HG03565 (cell line): ENCODE results near the gene RAB20.
"Not testable (repeated sequence)": the region's sequence is repeated elsewhere in the genome, so short reads cannot be mapped to it uniquely, and the experiment has no call there.

Experiments
- ATAC-seq: cut with Tn5 transposase; IDR thresholded peaks from one replicate; pipeline ENCODE4 v1.9.1; 2021; ENCODE audit warnings: mild to moderate bottlenecking, moderate library complexity; ENCODE audit not compliant: unreplicated experiment

The RAB20 gene

DNA sequence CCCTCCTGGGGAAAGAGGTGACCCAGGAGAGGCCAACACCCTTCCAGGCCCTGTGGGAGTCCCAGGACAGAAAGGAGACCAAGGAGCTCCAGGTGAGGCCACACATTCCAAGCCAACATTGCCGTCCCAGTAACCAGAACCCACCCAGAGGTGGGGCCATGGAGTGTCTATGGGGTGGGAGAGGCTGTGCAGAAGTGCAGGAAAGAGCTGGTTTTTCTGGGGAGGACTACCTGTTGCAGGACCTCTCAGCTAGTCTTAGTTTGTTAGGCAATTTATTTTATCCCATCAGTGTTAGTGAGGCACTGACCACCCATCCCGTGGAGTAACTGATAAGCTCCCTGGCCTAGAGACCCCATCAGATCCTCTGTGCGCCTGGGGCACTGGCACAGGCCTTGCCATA, 66.1 kb downstream of the RAB20 start:
- no peak for ATAC-seq

DNA sequence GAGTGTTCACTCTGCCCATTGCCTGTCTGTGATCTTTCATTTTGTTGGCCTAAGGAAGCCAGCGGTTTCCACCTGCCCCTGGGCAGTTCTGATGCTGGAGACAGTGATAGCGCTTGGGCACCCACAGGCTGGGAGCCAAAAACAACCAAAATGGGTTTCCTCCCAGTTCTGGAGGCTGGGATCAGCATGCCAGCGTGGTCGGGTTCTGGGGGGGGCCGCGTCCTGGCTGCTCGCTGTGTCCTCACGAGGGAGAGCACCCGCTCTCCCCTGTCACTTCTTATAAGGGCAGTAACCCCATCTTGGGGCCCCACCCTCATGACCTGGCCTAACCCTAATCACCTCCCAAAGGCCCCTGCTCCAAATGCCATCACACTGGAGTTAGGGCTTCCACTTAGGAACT, 67.9 kb downstream of the RAB20 start:
- ATAC-seq, result no peak

DNA sequence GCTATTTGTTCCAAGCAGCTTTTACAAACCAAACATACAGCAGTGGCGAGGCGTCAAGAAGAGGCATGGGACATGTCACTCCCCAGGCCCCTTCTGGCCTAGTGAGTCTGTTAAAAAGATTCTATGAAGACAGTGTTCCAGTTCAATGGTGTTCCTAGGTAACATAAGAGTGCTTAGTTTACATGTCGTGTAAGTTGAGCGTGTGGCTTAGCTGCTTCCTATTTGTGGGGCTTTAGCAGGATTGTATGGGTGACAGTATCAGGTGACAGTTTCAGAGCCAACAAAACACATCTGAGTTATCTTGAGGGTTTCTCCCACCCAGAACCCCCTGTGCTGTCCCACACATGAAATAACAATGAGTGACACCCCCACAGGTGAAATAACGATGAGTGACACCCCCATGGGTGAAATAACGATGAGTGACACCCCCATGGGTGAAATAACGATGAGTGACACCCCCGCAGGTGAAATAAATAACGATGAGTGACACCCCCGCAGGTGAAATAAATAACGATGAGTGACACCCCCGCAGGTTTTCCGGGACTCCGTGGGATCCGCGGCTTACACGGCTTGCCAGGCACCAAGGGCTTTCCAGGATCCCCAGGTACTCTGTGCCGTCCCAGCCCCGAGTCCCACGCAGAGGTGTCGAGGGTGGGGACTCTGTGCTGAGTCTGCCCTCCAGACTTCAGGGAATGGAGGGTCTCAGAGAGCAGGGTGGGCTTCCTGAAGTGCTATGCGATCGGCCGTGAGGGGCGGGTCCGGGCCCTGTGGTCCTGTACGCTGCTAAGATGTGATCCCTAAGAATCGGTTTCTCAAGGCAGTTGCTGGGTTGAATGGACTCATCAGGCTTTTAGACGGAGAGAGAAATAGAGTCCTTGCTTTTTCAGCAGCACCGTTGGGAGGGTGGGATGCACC, 68.6 kb downstream of the RAB20 start:
- no peak for ATAC-seq

DNA sequence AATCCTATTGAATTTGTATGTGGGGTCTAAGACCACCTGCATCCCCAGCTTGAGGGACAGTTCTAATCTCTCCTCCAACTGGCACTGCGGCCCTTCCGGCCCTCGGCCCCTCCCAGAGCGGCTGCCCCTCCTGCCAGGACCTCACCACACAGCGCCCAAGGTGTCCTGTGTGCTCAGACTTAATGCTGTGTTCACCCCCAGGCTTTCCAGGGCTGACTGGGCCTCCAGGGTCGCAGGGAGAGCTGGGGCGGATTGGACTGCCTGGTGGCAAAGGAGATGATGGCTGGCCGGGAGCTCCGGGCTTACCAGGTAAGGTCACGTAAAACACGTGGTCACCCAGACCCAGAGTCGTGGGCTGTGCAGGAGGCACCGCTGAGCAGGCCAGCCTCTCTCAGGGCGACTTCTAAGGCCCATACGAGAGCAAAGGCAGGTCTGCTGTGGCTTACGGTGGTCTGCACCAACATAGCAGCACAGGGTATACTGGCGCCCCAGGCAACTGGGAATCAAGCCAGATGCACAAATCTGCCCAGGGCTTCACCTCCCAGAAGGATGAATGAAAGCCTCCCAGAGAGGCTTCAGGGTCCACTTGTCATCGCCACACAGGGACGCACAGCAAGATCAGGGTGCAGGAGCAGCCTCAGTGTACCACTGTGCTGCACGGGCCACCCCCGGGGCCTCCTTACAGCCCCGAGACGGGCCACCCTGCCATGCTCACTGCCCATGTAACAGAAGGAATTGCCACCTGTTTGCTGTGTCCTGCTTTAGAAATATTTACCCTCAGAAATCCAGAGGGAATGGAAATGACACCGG, 69.4 kb downstream of the RAB20 start:
- no peak for ATAC-seq

DNA sequence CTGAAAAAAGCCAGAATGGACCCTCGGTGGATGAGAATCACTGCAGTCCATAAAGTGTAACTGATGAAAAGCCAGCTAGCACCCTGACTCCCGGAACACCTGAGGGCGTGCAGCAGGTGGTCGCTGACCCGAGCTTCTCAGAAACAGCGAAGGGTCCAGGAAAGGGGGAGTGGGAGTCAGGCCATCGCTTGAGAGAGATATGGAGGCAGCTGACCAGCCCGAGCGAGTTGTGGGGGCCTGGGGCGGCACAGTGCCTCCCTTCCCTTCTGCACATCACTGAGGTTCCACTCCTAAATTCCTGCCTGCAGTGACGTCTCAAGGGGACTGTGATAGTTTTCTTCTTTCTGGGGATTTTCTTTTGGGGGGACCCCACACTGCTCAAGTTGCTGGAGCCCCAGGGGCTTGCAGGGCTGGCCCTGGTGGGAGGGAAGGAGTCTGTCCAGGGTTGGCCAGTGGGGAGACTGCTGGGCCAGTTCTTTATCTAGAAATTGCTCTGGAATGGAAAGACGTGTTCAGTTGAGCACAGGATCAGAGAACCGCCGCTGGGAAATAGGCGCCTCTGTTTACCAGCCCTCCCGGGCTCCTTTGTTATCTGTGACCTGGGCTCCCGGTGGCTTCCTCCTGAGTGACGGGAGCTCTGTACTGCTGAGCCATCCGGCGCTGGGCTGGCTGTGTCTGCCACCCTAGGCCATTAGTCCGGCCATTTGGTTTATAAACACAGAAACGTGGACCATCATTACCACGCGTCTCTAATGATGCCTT, 71.3 kb downstream of the RAB20 start:
- no peak for ATAC-seq

DNA sequence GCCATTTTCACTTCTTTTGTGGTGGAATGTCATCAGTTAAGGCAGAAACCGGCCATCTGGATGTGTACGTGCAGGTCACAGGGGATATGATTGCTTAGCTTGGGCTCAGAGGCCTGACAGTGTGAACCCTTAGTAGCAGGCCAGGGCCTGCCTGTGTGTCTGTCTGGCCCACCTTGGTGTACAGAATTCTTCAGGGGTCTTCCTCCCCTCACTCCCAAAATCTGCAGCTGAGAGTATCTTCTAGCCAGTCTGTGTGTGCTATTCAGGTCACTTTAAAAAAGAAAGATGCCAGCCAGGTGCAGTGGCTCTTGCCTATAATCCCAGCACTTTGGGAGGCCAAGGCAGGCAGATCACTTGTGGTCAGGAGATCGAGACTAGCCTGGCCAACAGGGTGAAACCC, 74.6 kb downstream of the RAB20 start:
- ATAC-seq, result not testable (repeated sequence)

DNA sequence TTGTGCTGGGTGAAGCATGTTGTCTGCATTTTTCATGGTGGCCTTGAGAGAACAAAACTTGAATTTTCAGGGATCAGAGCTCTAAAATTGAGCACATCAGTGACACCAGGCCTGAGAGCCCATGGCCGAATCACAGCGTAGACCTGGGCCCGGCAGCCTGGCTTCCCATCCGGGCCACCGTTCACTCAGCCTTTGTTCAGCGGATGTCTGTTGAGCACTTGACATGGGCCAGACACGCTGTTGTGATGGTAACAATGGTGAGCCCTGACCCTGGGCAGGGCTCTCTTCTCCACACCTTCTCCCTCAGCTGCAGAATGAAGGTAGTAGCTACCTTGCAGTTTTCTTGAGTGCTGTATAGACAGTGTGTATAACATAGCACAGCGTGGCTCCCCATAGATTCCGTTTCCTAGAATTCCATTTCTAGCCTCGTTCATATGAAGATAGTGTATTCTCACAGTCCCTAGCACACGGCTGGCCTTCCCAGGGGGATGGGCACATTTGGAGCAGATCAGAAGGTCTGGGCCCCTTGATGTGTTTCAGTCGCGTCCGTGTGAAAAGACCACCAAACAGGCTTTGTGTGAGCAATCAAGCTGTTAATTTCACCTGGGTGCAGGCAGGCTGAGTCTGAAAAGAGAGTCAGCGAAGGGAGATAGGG, 75.3 kb downstream of the RAB20 start:
- no peak for ATAC-seq

DNA sequence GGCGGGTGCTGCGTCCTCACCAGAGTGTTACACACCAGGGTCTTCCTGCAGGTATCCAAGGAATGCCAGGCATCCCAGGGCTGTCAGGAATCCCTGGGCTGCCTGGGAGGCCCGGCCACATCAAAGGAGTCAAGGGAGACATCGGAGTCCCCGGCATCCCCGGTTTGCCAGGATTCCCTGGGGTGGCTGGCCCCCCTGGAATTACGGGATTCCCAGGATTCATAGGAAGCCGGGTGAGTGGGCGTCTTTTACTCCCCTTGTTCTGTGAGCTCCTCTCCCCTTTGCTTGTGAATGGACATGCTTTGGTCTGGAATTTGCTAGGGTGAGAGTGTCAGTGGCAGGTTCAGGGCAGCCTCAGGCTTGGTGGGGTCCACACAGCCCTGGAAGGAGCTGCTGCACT, 75.9 kb downstream of the RAB20 start:
- no peak for ATAC-seq

DNA sequence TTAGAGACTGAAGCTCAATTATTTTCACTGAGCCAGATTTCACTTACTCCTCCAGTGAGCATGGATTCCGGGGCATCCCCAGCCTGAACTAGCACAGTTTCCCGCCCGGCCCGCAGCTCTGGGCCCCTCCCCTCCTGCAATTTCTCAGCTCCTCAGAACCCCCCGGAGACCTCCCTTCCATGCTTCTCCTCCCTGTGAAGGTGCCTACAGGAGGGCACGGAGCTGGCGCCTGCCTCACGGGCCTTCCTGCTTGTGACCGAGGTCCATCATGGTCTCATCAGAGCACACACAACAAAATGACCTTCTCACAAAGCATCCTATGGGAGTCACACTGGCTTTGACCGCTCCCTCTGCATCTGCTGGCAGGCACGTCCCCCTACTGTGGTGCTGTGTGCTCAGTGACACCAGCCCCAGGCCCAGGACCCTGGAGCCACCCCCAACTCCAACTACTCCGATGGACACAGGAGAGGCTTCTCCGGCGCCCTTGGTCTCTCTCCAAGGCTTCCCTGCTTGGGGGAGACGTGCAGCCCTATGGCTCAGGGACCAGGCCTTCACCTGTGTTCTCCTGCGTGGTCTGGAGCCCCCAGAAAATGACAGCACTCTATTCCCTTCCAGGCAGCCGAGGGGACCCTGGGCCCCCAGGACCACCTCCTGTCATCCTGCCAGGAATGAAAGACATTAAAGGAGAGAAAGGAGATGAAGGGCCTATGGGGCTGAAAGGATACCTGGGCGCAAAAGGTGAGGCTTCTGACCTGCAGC, 77.1 kb downstream of the RAB20 start:
- no peak for ATAC-seq

DNA sequence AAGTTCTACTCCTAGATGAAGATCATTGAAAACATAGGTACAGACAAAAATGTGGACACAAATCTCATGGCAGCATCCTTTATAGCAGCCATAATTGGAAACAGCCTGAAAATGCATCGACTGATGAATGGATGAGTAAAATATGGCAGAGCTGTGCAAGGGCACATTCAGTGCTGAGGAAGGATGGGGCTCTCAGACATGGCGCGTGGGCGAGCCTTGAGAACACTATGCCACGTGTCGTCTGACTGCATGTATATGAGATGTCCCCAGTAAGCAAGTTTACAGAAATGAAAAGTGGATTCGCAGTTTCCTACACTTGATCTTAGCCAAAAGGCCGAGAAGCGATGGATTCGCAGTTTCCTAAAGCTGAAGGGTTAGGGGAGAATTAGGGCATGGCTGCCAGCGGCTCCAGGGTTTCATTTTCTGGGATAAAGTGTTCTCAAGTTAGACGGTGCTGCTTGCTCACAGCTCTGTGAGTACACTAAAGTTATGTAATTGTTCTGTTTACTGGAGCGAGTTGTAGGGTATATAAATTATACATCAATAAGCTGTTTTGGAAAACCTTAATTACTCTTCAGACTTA, 78.0 kb downstream of the RAB20 start:
- no peak for ATAC-seq

DNA sequence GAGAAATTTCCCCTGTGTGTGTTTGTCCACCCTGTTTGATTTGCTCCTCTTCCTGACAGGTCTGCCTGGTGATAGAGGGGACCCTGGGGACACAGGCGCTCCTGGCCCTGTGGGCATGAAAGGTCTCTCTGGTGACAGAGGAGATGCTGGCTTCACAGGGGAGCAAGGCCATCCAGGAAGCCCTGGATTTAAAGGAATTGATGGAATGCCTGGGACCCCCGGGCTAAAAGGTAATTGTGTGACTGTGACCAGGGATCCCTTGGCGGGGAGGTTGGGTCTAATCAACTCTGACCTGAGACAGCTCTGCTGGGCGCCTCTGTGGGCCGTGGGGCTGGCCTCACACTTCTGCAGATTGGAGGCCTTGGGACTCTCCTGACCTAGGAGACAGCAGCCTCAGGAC, 81.4 kb downstream of the RAB20 start:
- ATAC-seq, result no peak

DNA sequence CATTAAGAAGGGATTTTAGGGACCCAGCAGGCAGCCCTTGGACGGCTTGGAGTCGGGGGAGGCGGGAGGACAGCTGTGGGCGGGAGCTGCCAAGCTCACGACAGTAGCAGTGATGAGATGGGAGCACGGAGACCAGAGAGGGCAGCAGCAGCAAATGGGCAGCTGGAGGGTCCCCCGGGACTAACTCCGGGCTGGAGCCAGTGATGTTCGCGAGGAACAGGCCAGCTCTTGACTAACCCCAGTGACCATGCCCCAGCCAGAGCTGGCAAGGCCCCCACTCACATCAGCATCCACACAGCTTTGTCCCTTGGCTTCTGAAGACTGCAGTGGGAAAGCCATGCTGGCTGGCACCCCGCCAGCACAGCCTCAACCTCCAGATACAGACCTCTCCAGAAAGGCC, 81.9 kb downstream of the RAB20 start:
- ATAC-seq, result no peak

DNA sequence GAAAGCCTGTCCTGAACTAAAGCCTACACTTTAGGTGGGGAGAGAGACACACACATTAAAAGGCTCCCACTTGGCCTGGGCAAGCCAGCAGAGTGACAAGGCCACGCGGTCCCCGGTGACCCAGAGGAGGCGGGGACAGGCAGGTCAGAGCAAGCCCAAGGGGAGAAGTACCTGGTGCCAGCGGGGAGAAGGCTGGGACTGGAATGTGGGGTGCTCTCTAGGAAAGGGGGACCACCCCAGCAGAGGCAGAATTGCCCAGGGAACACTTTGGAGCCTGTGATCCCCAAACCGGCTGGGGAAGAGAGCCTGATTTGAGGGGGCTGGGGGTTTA, 82.3 kb downstream of the RAB20 start:
- no peak for ATAC-seq

DNA sequence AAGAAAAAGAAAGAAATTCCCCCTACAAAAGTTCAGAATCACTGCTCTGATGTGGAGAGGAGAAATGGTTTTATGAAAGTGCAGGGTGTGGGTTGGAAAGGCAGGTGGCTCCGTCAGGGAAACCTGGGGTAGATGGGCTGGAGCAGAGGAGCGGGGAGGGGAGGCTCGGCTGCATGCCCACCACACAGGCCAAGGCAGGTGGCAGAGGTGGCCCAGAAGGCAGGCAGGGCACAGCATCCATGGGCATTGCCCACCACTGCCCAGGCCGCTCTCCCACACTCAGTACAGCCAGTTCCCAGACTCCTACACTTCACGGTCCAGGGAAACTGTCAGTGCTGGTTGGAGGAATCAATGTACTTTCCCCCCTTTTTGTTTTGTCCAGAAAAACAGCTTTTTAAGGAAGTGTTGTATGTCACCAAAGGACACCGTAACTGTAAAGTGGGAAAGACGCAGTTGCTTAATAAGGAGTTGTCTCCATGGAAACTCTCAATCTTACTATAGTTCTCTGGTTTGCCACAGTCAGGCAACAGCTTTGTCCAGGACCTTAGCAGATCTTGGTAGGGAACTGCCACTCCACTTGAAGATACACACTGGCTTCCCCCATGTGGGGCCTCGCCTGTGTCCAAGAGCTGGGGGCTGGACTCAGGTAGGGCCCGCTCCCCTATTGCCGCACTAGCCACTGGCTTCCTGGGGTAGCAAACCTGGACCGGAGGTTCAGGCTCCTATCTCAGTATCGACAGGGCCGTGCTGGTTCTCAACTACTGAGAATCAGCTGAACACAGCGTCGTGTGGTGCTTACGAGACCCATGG, 82.9 kb downstream of the RAB20 start:
- no peak for ATAC-seq

DNA sequence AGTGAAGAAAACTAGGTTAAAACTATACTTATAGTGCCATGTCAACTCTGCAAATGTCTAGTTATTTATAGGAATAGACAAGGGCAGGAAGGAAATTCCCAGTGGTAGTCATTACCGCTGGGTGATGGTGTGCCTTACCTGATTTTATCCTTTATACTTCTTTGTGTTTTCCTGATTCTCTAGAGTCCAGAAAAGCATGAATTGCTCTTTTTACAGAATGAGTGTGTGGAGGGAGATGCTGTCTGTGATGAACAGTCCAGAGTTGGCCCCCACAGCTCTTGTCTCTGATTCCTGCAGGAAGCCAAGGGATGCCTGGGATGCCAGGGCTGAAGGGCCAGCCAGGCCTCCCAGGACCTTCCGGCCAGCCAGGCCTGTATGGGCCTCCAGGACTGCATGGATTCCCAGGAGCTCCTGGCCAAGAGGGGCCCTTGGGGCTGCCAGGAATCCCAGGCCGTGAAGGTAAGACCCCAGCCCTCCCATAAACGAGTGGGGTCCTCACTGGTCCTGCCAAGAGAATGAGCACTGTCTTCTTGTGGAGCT, 83.7 kb downstream of the RAB20 start:
- ATAC-seq, result no peak

DNA sequence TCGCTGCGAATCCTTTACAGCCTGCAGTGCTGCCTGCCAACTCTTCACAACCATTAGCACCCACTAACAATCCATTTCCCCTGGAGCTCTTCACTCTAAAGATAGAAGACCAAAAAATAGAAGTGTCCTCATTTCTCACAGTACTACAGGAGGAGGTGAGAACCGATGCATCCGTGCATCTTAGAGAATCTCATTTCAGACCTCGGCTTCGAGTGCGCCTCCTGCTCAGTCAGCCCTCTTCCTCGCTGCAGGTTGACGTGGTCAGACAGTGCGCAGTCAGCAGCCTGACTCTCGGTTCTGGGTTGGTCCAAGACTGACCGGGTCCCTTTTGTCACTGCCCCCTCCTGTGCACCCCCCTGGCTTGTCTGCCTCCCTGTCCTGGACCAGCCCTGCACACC, 85.3 kb downstream of the RAB20 start:
- no peak for ATAC-seq

DNA sequence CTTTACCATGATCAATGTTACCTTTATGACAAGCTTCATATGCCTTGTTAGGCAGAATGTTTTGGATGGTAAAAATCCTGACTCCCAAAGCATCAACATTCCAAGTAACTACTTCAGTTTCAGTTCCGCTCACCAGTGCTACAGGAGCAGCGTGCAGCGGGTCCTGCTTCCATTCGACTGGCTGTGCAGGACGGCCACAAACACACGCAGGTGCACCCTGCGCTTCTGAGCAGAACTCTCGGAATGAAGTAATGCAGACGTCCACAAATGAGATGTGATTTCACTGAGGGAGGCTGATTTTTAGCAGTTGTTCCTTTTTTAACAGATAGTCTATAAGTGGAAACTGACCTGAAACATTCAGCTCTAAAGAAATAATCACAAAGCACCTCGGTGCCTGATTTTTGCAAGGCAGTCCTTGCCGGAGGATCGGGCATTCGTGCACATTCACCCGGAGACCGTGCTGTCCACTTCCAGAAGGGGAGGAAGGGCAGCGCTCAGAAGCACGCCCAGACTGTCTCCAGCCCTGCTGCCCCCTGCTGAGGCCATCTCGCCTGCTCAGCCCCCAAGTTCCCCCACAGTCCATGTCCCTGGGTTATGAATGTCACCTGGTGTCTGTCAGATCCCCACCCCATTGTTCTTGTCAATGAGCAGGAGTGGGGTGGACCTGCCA, 85.8 kb downstream of the RAB20 start:
- no peak for ATAC-seq

DNA sequence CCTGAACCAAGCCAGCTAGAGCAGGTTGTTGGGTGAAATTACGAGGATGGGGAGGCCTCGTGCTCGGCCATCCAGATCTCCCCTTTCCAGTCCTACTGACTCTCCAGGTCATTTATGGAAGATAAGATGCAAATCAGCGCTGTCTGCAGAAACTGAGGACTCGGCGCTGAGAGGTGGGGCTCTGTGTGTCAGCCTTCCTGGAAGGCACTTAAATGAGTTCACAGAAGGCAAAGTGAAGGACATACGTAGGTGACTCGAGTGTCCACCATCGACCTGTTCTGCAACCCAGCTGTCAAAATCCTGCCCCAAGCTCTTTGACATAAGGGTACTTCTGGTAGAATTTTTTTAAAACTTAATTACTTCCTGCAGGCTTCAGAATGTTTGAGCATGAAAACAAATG, 86.4 kb downstream of the RAB20 start:
- no peak for ATAC-seq
